T47D (cell line): ENCODE data around the gene DBX1.
"Not testable (repeated sequence)": the region's sequence is repeated elsewhere in the genome, so short reads cannot be mapped to it uniquely, and the experiment has no call there.

Experiments used
- DNase-seq, 2 experiments: peaks; one replicate each; pipeline versions ENCODE4 v3.0.0 to v3.0.0-alpha.2; 2011 to 2012; ENCODE audit warnings: low read depth in 1 of 2, low spot score in 1 of 2
- JUND ChIP-seq: IDR thresholded peaks from 2 replicates; pipeline ENCODE4 v1.6.1; 2012; ENCODE audit warnings: low read depth
- in situ Hi-C: cut with HindIII; loops from 2 replicates; pipeline ENCODE4 v1.10.0; 2016; ENCODE audit warnings: low sequenced_read_pairs, low pct_unique_long_range_greater_than_20kb

The DBX1 gene

GRCh38 chr11:20160425-20161229, at the start of gene DBX1:
Gene DBX1 (minus strand): TSS chr11:20160475. CDS start chr11:20160324, 151 bp downstream.
- in situ Hi-C loops: no loop called here
- TF ChIP-seq JUND: no peak

DNA sequence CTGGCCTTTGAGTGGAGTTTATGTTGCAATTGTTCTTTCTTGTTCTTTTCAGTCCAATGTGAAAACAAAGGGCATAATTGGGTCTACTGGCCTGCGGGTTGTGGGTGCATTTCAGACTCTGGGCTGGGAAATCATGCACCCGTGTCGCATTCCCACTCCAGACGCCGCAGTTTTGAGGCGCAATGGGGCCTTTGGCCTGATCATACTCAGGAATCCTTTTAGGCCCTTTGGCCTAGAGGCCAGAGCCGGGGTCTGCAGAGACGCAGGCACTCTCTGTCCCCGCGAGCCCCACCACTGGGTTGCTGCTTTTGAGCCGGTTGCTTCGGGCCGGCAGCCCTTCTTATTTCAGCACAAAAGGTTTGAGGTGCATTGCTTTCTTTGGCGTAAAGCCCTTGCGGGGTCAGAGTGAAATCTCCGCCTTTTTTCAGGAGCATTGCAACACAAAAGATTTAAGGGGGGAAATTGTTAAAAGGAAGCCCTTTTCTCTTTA, 48.4 kb upstream of the DBX1 start:
- TF ChIP-seq JUND: no peak
- in situ Hi-C loops: no loop called here
- no peak for DNase-seq

More at GRCh38 chr11:20160425-20161229, at the start of gene DBX1:
- DNase-seq: no peak

DNA sequence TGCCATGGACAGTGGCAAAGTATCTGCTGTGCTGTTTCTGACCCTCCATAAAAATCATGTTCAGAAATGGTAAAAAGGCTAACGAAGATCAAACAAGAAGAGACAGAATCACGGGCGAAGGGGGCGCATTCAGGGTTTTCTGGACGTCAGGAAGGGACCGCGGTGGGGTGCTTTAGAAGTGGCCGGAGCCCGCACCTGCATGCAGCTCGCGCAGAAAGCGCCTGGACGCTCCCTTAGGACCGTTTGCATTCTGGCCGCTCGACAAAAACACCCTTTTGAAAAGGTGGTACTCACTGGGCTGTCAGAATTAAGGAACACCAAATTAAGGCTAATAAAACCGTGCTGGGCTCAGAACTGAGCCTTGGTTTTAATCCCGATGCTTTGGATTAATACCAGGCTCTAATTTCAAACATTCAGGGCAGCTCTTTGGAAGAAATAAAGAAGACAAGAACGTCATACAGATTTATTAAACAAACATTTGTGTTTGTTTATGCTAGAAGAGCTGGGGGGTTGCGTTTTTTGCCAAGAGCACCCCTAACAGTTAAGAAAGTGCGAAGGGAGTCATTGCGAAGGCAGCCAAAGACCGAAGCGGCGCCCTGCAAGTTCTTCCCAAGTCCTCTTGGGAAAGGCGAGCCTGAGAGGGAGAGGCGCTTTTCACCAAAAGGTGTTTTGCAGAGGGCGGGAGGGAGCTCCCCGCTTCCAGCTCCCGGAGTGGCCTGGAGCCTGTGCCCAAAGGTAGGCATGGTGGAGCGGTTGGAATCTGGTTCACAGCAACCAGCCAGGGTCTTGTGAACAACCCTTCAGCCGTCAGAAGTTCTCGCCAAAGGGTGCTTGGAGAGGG, 47.7 kb upstream of the DBX1 start:
- no peak for DNase-seq
- in situ Hi-C loops: no loop called here
- no peak for TF ChIP-seq JUND

- TF ChIP-seq JUND: no peak
- in situ Hi-C loops: no loop called here
- DNase-seq: no peak
Observed at GRCh38 chr11:20205807-20206206, 45.5 kb upstream of the DBX1 start.

- TF ChIP-seq JUND: no peak
- in situ Hi-C loops: no loop called here
- DNase-seq: no peak
Observed at GRCh38 chr11:20204681-20205080, 44.4 kb upstream of the DBX1 start.

GRCh38 chr11:20203831-20204230, 43.6 kb upstream of the DBX1 start:
- no peak for DNase-seq
- TF ChIP-seq JUND: no peak
- in situ Hi-C loops: no loop called here

- no peak for TF ChIP-seq JUND
- no peak for DNase-seq
- in situ Hi-C loops: no loop called here
Observed at GRCh38 chr11:20201231-20201630, 41.0 kb upstream of the DBX1 start.

DNA sequence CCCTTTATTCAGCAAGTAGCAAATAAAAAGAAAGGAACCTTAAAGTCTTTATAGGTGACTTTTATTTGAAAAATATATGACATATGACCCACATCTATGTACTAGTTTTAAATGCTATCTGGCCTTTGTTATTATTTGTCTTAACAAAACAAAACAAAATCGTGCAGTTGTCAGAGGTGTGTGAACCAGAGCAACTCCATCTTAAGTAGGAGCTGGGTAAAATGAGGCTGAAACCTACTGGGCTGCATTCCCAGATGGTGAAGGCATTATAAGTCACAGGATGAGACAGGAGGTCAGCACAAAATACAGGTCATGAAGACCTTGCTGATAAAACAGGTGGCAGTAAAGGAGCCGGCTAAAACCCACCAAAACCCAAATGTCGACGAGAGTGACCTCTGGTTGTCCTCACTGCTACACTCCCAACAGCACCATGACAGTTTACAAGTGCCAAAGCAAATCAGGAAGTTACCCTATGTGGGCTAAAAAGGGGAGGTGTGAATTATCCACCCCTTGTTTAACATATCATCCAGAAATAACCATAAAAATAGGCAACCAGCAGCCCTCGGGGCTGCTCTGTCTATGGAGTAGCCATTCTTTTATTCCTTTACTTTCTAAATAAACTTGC, 40.2 kb upstream of the DBX1 start:
- DNase-seq, in situ Hi-C loops: not testable (repeated sequence)

GRCh38 chr11:20197881-20198280, 37.6 kb upstream of the DBX1 start:
- in situ Hi-C loops: no loop called here
- no peak for DNase-seq
- no peak for TF ChIP-seq JUND

- no peak for DNase-seq
- no peak for TF ChIP-seq JUND
- in situ Hi-C loops: no loop called here
Observed at GRCh38 chr11:20194470-20194869, 34.2 kb upstream of the DBX1 start.

- TF ChIP-seq JUND: no peak
- no peak for DNase-seq
- in situ Hi-C loops: no loop called here
Observed at GRCh38 chr11:20193307-20193706, 33.0 kb upstream of the DBX1 start.

- in situ Hi-C loops: no loop called here
- no peak for DNase-seq
- TF ChIP-seq JUND: no peak
Observed at GRCh38 chr11:20192641-20193040, 32.4 kb upstream of the DBX1 start.

GRCh38 chr11:20192151-20192550, 31.9 kb upstream of the DBX1 start:
- in situ Hi-C loops: no loop called here
- no peak for DNase-seq
- no peak for TF ChIP-seq JUND
